ENCODE results near the gene EBP.

DNA sequence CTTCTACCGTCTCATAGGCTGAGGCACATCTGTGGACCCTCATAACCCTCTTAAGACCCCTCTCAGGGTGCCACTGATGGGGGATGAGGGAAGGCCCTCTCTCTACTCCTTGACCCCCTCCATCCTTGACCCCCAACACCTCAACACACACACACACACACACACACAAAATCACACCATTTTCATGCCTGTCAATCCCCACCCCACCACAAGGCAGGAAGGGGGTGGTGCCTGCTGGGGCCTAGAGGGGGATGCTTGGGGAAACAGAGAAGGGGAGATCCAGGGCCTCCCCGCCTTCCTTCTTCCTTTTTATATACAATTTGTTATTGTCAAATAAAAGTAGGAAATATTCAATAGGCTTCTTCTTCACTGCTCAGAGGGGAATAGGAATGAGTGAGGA is 1.2 kb upstream of the EBP start:
- TF ChIP-seq, protein P1, sequence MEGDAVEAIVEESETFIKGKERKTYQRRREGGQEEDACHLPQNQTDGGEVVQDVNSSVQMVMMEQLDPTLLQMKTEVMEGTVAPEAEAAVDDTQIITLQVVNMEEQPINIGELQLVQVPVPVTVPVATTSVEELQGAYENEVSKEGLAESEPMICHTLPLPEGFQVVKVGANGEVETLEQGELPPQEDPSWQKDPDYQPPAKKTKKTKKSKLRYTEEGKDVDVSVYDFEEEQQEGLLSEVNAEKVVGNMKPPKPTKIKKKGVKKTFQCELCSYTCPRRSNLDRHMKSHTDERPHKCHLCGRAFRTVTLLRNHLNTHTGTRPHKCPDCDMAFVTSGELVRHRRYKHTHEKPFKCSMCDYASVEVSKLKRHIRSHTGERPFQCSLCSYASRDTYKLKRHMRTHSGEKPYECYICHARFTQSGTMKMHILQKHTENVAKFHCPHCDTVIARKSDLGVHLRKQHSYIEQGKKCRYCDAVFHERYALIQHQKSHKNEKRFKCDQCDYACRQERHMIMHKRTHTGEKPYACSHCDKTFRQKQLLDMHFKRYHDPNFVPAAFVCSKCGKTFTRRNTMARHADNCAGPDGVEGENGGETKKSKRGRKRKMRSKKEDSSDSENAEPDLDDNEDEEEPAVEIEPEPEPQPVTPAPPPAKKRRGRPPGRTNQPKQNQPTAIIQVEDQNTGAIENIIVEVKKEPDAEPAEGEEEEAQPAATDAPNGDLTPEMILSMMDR (conservative IDR thresholded peaks at IDR 0.05 in 1 of 2, IDR thresholded peaks at IDR 0.05 in 1 of 2; ENCODE audit: low read depth in 1 of 2, low read length in 2 of 2): no peak
- no peak for TF ChIP-seq EZH2 (IDR thresholded peaks at IDR 0.05; ENCODE audit: low read length, missing control alignments)

Data from fibroblast of lung (primary cell).